H1 (cell line): Measurements from ENCODE around the gene DRGX. TPM values are rescaled to one million over a fixed set of nuclear protein-coding genes. Genes with fewer than 3 reads are reported as not detected.

Source experiments
- ASH2L ChIP-seq: fragments of 200-600, 300-600 bp; sonication (generic); IDR thresholded peaks from one replicate; pipeline ENCODE4 v1.7.1; 2017; ENCODE audit warnings: low read length
- BRCA1 ChIP-seq: IDR thresholded peaks from 2 replicates; pipeline ENCODE4 v1.6.1; 2012; ENCODE audit warnings: low read depth, low read length, improper control_type of control experiment
- CHD2 ChIP-seq: IDR thresholded peaks from 2 replicates; pipeline ENCODE4 v1.6.1; 2012; ENCODE audit warnings: low read length, improper control_type of control experiment
- CHD7 ChIP-seq: fragments of 300-600 bp; sonication (generic); IDR thresholded peaks from 2 replicates; pipeline ENCODE4 v1.7.1; 2012; ENCODE audit warnings: low read length, moderate library complexity, mild to moderate bottlenecking, inconsistent platforms; ENCODE audit not compliant: insufficient replicate concordance
- CTCF ChIP-seq, 3 experiments: IDR thresholded peaks; 1 replicate in 2 of 3; 2 replicates in 1 of 3; pipeline versions ENCODE4 v1.5.1 to v1.6.1; 2011; ENCODE audit warnings: low read length in 3 of 3, mild to moderate bottlenecking in 3 of 3, inconsistent platforms in 2 of 3, low read depth in 1 of 3, moderate library complexity in 1 of 3; ENCODE audit not compliant: insufficient read depth in 1 of 3; ENCODE audit errors: control extremely low read depth in 1 of 3
- MAFK ChIP-seq: IDR thresholded peaks from 2 replicates; pipeline ENCODE4 v1.6.1; 2012; ENCODE audit warnings: low read depth, mild to moderate bottlenecking, improper control_type of control experiment, low read length
- POLR2AphosphoS5 ChIP-seq: IDR thresholded peaks from 2 replicates; pipeline ENCODE4 v1.6.1; 2011; ENCODE audit warnings: low read depth, low read length
- RAD21 ChIP-seq, 2 experiments: IDR thresholded peaks in 1 of 2; conservative IDR thresholded peaks in 1 of 2; 2 replicates each; pipeline ENCODE4 v1.6.1; 2011; ENCODE audit warnings: low read depth in 2 of 2, low read length in 2 of 2, improper control_type of control experiment in 1 of 2, inconsistent platforms in 1 of 2, mild to moderate bottlenecking in 1 of 2, moderate library complexity in 1 of 2
- polyA plus RNA-seq, 7 experiments: library from polyadenylated mRNA; depleted of rRNA in 3 of 7; stranded (reverse) in 5 of 7; unstranded in 2 of 7; fragments of >200 nt in 5 of 7; fragments of 200-250 nt in 2 of 7; gene quantifications; 1 replicate in 5 of 7; 2 replicates in 1 of 7; 4 replicates in 1 of 7; pipeline versions ENCODE4 v1.2.1 to v1.2.3, GENCODE V29; 2011 to 2013; ENCODE audit warnings: missing spikeins in 2 of 7, mixed read lengths in 2 of 7
- total RNA-seq: library from RNA; stranded (reverse); fragmentation: NEBNext Ultra II Directional; extraction: Animal tissue kit (Norgen Biotek cat#: 25700); gene quantifications from 2 replicates; pipeline ENCODE4 v1.2.1, GENCODE V29; 2021

DRGX gene
- total and polyA plus RNA-seq, 2 of the 8 experiments (the other 6 are each of a cell fraction or from before 2014, with no cell fraction given) = not detected

GRCh38 chr10:49324711-49325110 lies 71.2 kb downstream of the DRGX start (continued):
- no peak for TF ChIP-seq CHD7
- TF ChIP-seq CTCF (IDR thresholded peaks at IDR 0.05; ENCODE audit: control extremely low read depth in 1 of 3, insufficient read depth in 1 of 3, low read depth in 1 of 3, low read length in 3 of 3) = peak; percentile 58 to 79 (median 59)
- TF ChIP-seq ASH2L = no peak
- peak; percentile 75 to 84 for TF ChIP-seq RAD21 (IDR thresholded peaks at IDR 0.05 in 1 of 2, conservative IDR thresholded peaks at IDR 0.05 in 1 of 2; ENCODE audit: low read depth in 2 of 2, low read length in 2 of 2)
- no peak for TF ChIP-seq CHD2
- TF ChIP-seq POLR2AphosphoS5 = no peak
- no peak for TF ChIP-seq MAFK
- TF ChIP-seq BRCA1 = no peak
- TF ChIP-seq, all 59 proteins: peak for 2
